Smooth muscle cell (in vitro differentiated cells): ENCODE data around the gene CST9. TPM values are rescaled to one million over a fixed set of nuclear protein-coding genes. Genes with fewer than 3 reads are reported as not detected.
A peak's percentile ranks its signal among the peaks of the same experiment; 100 is the strongest.
"Not testable (repeated sequence)": the region's sequence is repeated elsewhere in the genome, so short reads cannot be mapped to it uniquely, and the experiment has no call there.

Experiments used
- DNase-seq: peaks from one replicate; lab custom pipeline; 2025; ENCODE audit not compliant: unreplicated experiment; lab: John Stamatoyannopoulos, UW
- H2AFZ ChIP-seq: fragments of 200-600 bp; sonication (generic); 2 replicates; pipeline ENCODE4 v1.6.0; 2016; ENCODE audit warnings: antibody characterized with exemption, low read depth, mild to moderate bottlenecking
- H3F3A ChIP-seq: fragments of 200-600 bp; sonication (generic); 2 replicates; pipeline ENCODE4 v1.6.0; 2017; ENCODE audit warnings: antibody characterized with exemption, low read depth
- H3K27ac ChIP-seq: fragments of 200-600 bp; sonication (generic); 2 replicates; pipeline ENCODE4 v1.5.1; 2016; ENCODE audit warnings: low read depth, mild to moderate bottlenecking
- H3K27me3 ChIP-seq: fragments of 200-600 bp; sonication (generic); 2 replicates; pipeline ENCODE4 v1.6.1; 2016; ENCODE audit warnings: low read depth, mild to moderate bottlenecking
- H3K36me3 ChIP-seq: fragments of 200-600 bp; sonication (generic); 2 replicates; pipeline ENCODE4 v1.5.1; 2016; ENCODE audit warnings: low read depth
- H3K4me1 ChIP-seq: fragments of 200-600 bp; sonication (generic); 2 replicates; pipeline ENCODE4 v1.5.1; 2016; ENCODE audit warnings: low read depth
- H3K4me2 ChIP-seq: fragments of 200-600 bp; sonication (generic); 2 replicates; pipeline ENCODE4 v1.6.0; 2016; ENCODE audit warnings: mild to moderate bottlenecking
- H3K4me3 ChIP-seq: fragments of 200-600 bp; sonication (generic); 2 replicates; pipeline ENCODE4 v1.5.1; 2016; ENCODE audit warnings: mild to moderate bottlenecking
- H3K79me2 ChIP-seq: fragments of 200-600 bp; sonication (generic); 2 replicates; pipeline ENCODE4 v1.6.0; 2016; ENCODE audit warnings: low read depth, mild to moderate bottlenecking
- H3K9ac ChIP-seq: fragments of 200-600 bp; sonication (generic); 2 replicates; pipeline ENCODE4 v1.6.0; 2016; ENCODE audit warnings: low read depth
- H3K9me3 ChIP-seq: fragments of 200-600 bp; sonication (generic); replicated peaks from 2 replicates; pipeline ENCODE4 v1.5.1; 2016; ENCODE audit warnings: low read depth
- H4K20me1 ChIP-seq: fragments of 200-600 bp; sonication (generic); 2 replicates; pipeline ENCODE4 v1.6.0; 2016; ENCODE audit warnings: low read depth
- WGBS: methylation state at CpG from one replicate; pipeline ENCODE4 v1.1.7; 2016; ENCODE audit warnings: low lambda C conversion rate; 5-methylcytosine and 5-hydroxymethylcytosine counted together
- polyA plus RNA-seq: library from polyadenylated mRNA; unstranded; fragments of >200 nt; fragmentation: Nextera tagmentation; extraction: Ambion mirVana; gene quantifications from 2 replicates; pipeline ENCODE4 v1.2.1, GENCODE V29; 2016
- total RNA-seq: library from RNA; depleted of rRNA; stranded (reverse); fragments of >200 nt; gene quantifications from 2 replicates; pipeline ENCODE4 v1.2.3, GENCODE V29; 2014
- TF ChIP-seq, protein P1 (sequence below): fragments of 200-600 bp; sonication (generic); IDR thresholded peaks from 2 replicates; pipeline ENCODE4 v1.5.1; 2017; ENCODE audit warnings: borderline replicate concordance, mild to moderate bottlenecking, antibody characterized with exemption; ENCODE audit not compliant: insufficient read depth, poor library complexity, severe bottlenecking

The CST9 gene
- total and polyA plus RNA-seq, 2 experiments from 2014 or later = not detected

DNA sequence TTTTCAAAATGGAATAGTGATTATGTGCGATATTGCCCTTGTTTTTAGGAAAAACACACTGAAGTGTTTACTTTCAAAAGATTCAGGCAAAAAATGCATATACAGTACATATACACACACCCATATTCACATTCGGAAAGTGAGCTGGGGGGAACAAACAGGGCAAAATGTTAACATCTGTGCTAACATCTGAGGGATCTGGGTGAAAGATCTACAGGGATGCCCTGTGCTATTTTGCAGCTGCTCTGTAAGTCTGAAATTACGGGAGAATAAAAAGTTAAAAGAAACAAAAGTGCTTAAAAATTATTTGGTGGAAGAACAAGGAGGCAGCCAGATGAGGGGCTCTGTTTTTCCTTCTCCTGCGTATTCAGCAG, 31.2 kb upstream of the CST9 start:
- H3K79me2 ChIP-seq = peaks cover 3% of the 10 kb centered on the region
- no peaks in the 10 kb centered on the region for H3K27me3 ChIP-seq
- peak overlapping the region; percentile 95 for H2AFZ ChIP-seq
- no peaks in the 10 kb centered on the region for H3K36me3 ChIP-seq
- TF ChIP-seq, protein P1, sequence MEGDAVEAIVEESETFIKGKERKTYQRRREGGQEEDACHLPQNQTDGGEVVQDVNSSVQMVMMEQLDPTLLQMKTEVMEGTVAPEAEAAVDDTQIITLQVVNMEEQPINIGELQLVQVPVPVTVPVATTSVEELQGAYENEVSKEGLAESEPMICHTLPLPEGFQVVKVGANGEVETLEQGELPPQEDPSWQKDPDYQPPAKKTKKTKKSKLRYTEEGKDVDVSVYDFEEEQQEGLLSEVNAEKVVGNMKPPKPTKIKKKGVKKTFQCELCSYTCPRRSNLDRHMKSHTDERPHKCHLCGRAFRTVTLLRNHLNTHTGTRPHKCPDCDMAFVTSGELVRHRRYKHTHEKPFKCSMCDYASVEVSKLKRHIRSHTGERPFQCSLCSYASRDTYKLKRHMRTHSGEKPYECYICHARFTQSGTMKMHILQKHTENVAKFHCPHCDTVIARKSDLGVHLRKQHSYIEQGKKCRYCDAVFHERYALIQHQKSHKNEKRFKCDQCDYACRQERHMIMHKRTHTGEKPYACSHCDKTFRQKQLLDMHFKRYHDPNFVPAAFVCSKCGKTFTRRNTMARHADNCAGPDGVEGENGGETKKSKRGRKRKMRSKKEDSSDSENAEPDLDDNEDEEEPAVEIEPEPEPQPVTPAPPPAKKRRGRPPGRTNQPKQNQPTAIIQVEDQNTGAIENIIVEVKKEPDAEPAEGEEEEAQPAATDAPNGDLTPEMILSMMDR = no peak
- H3K9me3 ChIP-seq = no peaks in the 10 kb centered on the region
- DNase-seq = no peak
- peaks cover 7% of the 10 kb centered on the region for H3F3A ChIP-seq
- H3K9ac ChIP-seq = peak overlapping the region; percentile 85
- H3K4me3 ChIP-seq = peak overlapping the region; percentile 91
- peak overlapping the region; percentile 99 for H3K4me2 ChIP-seq
- WGBS = 50% methylated on average over 4 of the region's 4 CpGs
- H3K27ac ChIP-seq = peak overlapping the region; percentile 19
- peaks cover 20% of the 10 kb centered on the region for H4K20me1 ChIP-seq
- peaks cover 9% of the 10 kb centered on the region for H3K4me1 ChIP-seq

DNA sequence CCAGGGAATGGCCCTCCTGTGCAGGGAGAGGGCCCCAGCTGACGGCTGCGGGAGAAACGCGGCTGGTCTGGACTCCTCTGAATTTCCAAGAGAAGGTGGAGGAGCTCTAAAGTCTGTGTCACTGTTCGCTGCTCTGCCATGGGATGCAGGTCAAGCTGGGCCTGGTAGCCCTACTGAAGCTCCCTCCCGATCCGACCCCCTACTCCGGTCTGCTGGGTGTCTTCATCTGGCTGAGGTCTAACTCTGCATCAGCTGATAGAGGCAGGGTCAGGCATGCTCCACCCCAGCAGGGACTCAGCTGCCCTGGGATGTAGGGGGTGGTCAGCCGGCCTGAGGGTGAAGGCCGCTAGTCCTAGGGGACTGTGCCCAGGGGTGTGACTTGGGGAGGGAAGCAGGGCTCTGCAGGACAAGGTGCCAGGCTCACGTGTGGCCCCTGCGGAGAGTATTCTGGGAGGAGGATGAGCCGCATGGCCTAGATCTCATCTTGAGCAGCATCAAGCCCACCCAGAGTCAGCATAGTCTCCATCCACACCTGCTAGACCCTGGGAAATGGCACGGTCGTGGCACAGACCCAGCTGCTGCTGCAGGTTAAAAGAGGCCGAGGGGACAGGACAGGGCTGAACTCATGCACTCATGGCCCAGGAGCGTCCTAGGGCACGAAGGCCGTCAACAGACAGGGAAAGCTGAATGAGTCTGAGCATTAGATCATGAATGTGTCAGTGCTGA, 30.6 kb upstream of the CST9 start:
- H3K27ac ChIP-seq = no peak overlapping the region
- 89% methylated on average over 19 of the region's 19 CpGs for WGBS

DNA sequence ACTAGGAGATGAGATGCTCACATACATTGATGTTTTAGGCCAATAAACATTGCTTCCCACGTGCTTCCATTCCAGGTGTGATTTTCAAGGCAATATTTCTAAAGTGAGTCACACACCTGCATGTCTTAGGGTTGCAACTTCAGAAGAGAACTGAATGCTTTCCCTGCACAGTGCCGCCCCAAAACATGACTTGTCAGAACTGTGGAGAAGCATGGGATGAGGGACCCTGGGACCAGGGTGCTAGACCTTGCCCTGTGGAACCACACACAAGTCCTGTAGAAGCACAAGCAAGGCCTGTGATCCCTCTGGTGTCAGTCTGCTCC, 30.0 kb upstream of the CST9 start:
- not testable (repeated sequence) for H3K27ac ChIP-seq, H3K4me1 ChIP-seq, H2AFZ ChIP-seq, H3K9me3 ChIP-seq, H3F3A ChIP-seq, H3K79me2 ChIP-seq, DNase-seq, H3K9ac ChIP-seq, H3K27me3 ChIP-seq, H3K4me3 ChIP-seq, H3K4me2 ChIP-seq, H3K36me3 ChIP-seq
- WGBS = 81% methylated on average over 2 of the region's 2 CpGs
- peaks cover 20% of the 10 kb centered on the region for H4K20me1 ChIP-seq

More for the DNA sequence above, 30.6 kb upstream of the CST9 start:
- Histone ChIP-seq H4K20me1 (peaks cover 20% of the 10 kb centered on the region), H3K4me3 (peak overlapping the region; percentile 91), H3K9ac (no peak overlapping the region), H3K36me3 (no peaks in the 10 kb centered on the region), H3K4me2 (peak overlapping the region; percentile 99), H2AFZ (no peak overlapping the region), H3K4me1 (peaks cover 9% of the 10 kb centered on the region), H3F3A (peaks cover 1% of the 10 kb centered on the region), H3K9me3 (no peaks in the 10 kb centered on the region), H3K79me2 (peaks cover 3% of the 10 kb centered on the region), H3K27me3 (no peaks in the 10 kb centered on the region)
- DNase-seq = no peak
- TF ChIP-seq, protein P1 = no peak

DNA sequence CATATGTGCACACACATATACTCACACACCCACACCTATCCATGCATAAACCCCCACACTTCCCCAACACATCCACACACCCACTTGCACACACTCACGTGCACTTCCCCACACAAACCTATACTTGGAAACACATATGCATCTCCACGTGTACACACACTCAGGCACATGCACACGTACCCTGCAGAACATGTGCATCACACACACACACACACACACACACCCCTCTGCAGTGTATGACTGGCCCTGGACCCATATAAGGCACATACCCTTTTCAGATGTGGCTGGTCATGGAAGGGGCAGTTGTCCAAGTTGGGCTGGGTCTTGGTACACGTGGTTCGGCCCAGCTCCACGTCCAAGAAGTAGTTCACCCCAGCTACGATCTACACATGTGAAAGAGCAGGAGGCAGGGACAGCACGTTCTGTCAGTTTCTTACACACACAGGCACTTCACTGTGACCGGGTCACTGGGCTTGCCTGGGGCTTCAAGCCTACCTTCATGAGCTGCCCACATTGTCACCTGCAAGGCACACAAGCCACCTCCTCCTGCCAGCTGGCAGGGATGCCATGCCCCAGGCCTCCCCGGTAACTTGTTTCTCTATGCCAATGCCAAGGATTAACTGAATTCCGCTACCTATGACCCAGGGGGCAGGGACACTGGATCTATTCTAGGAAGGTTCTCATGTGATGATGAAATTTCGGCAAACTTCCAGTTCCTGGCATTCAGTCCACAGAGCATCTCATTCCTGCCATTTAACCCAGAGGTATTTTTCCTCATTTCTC, 29.5 kb upstream of the CST9 start:
- no peak for DNase-seq
- Histone ChIP-seq H3K36me3 (no peaks in the 10 kb centered on the region), H3F3A (no peaks in the 10 kb centered on the region), H3K27me3 (no peaks in the 10 kb centered on the region), H3K4me3 (no peak overlapping the region), H3K9me3 (no peaks in the 10 kb centered on the region), H3K4me2 (no peak overlapping the region), H3K27ac (no peak overlapping the region), H3K4me1 (peaks cover 9% of the 10 kb centered on the region), H3K9ac (no peak overlapping the region), H4K20me1 (peaks cover 20% of the 10 kb centered on the region), H3K79me2 (peaks cover 3% of the 10 kb centered on the region), H2AFZ (no peak overlapping the region)
- TF ChIP-seq, protein P1 = no peak
- 86% methylated on average over 12 of the region's 12 CpGs for WGBS
